ENCODE measurements around the gene CPNE4.

CPNE4 gene

GRCh38 chr3:131546441-131546840, 488.4 kb downstream of the CPNE4 start:
- no peak overlapping the region for H3K4me3 Mint-ChIP-seq
- no peaks in the 10 kb centered on the region for H3K36me3 Mint-ChIP-seq (ENCODE audit: low read depth)
- no peak overlapping the region for H3K27ac Mint-ChIP-seq
- no peak for TF ChIP-seq CTCF (IDR thresholded peaks at IDR 0.05)
- no peaks in the 10 kb centered on the region for H3K9me3 Mint-ChIP-seq
- no peak for DNase-seq
- no peaks in the 10 kb centered on the region for H3K27me3 Mint-ChIP-seq (ENCODE audit: low read depth, poor library complexity)
- no peaks in the 10 kb centered on the region for H3K4me1 Mint-ChIP-seq

- H3K36me3 Mint-ChIP-seq (ENCODE audit: low read depth), result no peaks in the 10 kb centered on the region
- no peaks in the 10 kb centered on the region for H3K27me3 Mint-ChIP-seq (ENCODE audit: low read depth, poor library complexity)
- H3K27ac Mint-ChIP-seq, result no peak overlapping the region
- no peak overlapping the region for H3K4me3 Mint-ChIP-seq
- no peak for DNase-seq
- no peaks in the 10 kb centered on the region for H3K9me3 Mint-ChIP-seq
- no peak for TF ChIP-seq CTCF (IDR thresholded peaks at IDR 0.05)
- peaks cover 10% of the 10 kb centered on the region for H3K4me1 Mint-ChIP-seq
Observed at GRCh38 chr3:131544557-131544956, 490.3 kb downstream of the CPNE4 start.

- Mint-ChIP-seq H3K4me3 (no peak overlapping the region), H3K27me3 (ENCODE audit: low read depth, poor library complexity) (no peaks in the 10 kb centered on the region), H3K9me3 (no peaks in the 10 kb centered on the region), H3K27ac (no peak overlapping the region), H3K4me1 (peaks cover 15% of the 10 kb centered on the region), H3K36me3 (ENCODE audit: low read depth) (no peaks in the 10 kb centered on the region)
- TF ChIP-seq CTCF (IDR thresholded peaks at IDR 0.05), result no peak
- DNase-seq, result no peak
Observed at GRCh38 chr3:131543714-131544113, 491.1 kb downstream of the CPNE4 start.

GRCh38 chr3:131541288-131541687, 493.5 kb downstream of the CPNE4 start:
- TF ChIP-seq CTCF (IDR thresholded peaks at IDR 0.05), result no peak
- Mint-ChIP-seq H3K36me3 (ENCODE audit: low read depth) (no peaks in the 10 kb centered on the region), H3K4me3 (no peak overlapping the region), H3K27ac (no peak overlapping the region), H3K9me3 (no peaks in the 10 kb centered on the region), H3K4me1 (peaks cover 15% of the 10 kb centered on the region), H3K27me3 (ENCODE audit: low read depth, poor library complexity) (no peaks in the 10 kb centered on the region)
- no peak for DNase-seq

- Mint-ChIP-seq H3K4me3 (no peak overlapping the region), H3K4me1 (peaks cover 15% of the 10 kb centered on the region), H3K27me3 (ENCODE audit: low read depth, poor library complexity) (no peaks in the 10 kb centered on the region), H3K9me3 (no peaks in the 10 kb centered on the region), H3K27ac (no peak overlapping the region), H3K36me3 (ENCODE audit: low read depth) (no peaks in the 10 kb centered on the region)
- no peak for TF ChIP-seq CTCF (IDR thresholded peaks at IDR 0.05)
- DNase-seq, result no peak
Observed at GRCh38 chr3:131540821-131541220, 494.0 kb downstream of the CPNE4 start.

- Mint-ChIP-seq H3K4me3 (no peak overlapping the region), H3K4me1 (peaks cover 15% of the 10 kb centered on the region), H3K36me3 (ENCODE audit: low read depth) (no peaks in the 10 kb centered on the region), H3K27ac (no peak overlapping the region), H3K9me3 (no peaks in the 10 kb centered on the region), H3K27me3 (ENCODE audit: low read depth, poor library complexity) (no peaks in the 10 kb centered on the region)
- no peak for TF ChIP-seq CTCF (IDR thresholded peaks at IDR 0.05)
- DNase-seq, result no peak
Observed at GRCh38 chr3:131540143-131540542, 494.7 kb downstream of the CPNE4 start.
